Ishikawa (cell line): ENCODE data around the gene GOLGA8B.

Source experiments
- CEBPB ChIP-seq: IDR thresholded peaks from 2 replicates; pipeline ENCODE4 v1.6.1; 2012
- CREB1 ChIP-seq: IDR thresholded peaks from 2 replicates; pipeline ENCODE4 v1.6.1; 2012; ENCODE audit warnings: low read depth
- EP300 ChIP-seq: IDR thresholded peaks from 2 replicates; pipeline ENCODE4 v1.6.1; 2012; ENCODE audit warnings: borderline replicate concordance
- FOXM1 ChIP-seq: IDR thresholded peaks from 2 replicates; pipeline ENCODE4 v1.6.1; 2012; ENCODE audit warnings: low read depth, borderline replicate concordance
- TAF1 ChIP-seq: IDR thresholded peaks from 2 replicates; pipeline ENCODE4 v1.6.1; 2012; ENCODE audit warnings: low read depth, mild to moderate bottlenecking
- TEAD4 ChIP-seq: IDR thresholded peaks from 2 replicates; pipeline ENCODE4 v1.6.1; 2012
- YY1 ChIP-seq: IDR thresholded peaks from 2 replicates; pipeline ENCODE4 v1.6.1; 2012; ENCODE audit warnings: low read depth
- TF ChIP-seq, protein P1 (sequence below): IDR thresholded peaks from 2 replicates; pipeline ENCODE4 v1.6.1; 2012; ENCODE audit warnings: low read depth, mild to moderate bottlenecking
- TF ChIP-seq, protein P2 (sequence below): IDR thresholded peaks from 2 replicates; pipeline ENCODE4 v1.6.1; 2012
- TF ChIP-seq, protein P3 (sequence below): IDR thresholded peaks from 2 replicates; pipeline ENCODE4 v1.6.1; 2012

DNA sequence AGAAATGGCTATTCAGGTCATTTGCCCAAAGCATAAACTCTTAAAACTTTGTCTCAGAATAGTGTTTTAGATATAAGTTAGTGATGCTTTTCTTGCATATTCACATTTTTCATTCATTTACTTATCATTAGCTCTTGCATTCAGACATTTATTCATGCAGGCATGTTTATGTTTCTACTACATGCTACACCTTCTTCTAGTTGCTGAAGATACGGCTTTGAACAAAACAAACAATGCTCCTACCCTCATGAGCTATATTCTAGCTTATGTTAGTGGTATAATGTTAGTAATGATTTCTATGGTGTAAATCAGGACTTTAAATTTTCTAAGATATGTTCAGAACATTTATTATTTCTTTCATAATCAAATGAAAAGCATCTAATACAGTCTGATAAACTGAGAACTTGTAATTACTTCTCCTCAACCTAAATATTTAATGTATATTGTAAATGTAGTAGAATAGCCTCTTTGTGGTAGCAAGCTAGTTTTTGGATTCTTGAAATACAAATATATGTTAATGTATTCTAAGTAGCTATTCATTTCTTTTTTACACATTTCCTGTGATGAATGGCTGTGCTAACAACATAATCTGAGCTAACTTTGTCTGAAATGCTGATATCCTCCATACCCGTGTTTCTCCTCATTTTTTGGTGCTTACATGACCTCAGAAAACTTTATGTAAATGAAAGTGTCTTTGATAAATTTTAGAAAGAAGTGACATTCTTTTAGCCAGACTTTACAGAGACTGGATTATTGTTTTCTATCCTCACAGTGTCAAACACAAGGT is 15.5 kb upstream of the GOLGA8B start:
- TF ChIP-seq TAF1 (no peak), FOXM1 (no peak), EP300 (no peak), YY1 (no peak), CREB1 (no peak), CEBPB (no peak), TEAD4 (no peak)
- TF ChIP-seq, protein P1, sequence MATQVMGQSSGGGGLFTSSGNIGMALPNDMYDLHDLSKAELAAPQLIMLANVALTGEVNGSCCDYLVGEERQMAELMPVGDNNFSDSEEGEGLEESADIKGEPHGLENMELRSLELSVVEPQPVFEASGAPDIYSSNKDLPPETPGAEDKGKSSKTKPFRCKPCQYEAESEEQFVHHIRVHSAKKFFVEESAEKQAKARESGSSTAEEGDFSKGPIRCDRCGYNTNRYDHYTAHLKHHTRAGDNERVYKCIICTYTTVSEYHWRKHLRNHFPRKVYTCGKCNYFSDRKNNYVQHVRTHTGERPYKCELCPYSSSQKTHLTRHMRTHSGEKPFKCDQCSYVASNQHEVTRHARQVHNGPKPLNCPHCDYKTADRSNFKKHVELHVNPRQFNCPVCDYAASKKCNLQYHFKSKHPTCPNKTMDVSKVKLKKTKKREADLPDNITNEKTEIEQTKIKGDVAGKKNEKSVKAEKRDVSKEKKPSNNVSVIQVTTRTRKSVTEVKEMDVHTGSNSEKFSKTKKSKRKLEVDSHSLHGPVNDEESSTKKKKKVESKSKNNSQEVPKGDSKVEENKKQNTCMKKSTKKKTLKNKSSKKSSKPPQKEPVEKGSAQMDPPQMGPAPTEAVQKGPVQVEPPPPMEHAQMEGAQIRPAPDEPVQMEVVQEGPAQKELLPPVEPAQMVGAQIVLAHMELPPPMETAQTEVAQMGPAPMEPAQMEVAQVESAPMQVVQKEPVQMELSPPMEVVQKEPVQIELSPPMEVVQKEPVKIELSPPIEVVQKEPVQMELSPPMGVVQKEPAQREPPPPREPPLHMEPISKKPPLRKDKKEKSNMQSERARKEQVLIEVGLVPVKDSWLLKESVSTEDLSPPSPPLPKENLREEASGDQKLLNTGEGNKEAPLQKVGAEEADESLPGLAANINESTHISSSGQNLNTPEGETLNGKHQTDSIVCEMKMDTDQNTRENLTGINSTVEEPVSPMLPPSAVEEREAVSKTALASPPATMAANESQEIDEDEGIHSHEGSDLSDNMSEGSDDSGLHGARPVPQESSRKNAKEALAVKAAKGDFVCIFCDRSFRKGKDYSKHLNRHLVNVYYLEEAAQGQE = no peak
- TF ChIP-seq, protein P2, sequence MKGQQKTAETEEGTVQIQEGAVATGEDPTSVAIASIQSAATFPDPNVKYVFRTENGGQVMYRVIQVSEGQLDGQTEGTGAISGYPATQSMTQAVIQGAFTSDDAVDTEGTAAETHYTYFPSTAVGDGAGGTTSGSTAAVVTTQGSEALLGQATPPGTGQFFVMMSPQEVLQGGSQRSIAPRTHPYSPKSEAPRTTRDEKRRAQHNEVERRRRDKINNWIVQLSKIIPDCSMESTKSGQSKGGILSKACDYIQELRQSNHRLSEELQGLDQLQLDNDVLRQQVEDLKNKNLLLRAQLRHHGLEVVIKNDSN = no peak
- TF ChIP-seq, protein P3, sequence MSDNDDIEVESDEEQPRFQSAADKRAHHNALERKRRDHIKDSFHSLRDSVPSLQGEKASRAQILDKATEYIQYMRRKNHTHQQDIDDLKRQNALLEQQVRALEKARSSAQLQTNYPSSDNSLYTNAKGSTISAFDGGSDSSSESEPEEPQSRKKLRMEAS = no peak
